RWPE1 (cell line): Measurements from ENCODE around the gene STRA6.

ENCODE experiments used
- CTCF ChIA-PET: fragments of 350-600 bp; sonication (Branson Sonifier 250); formaldehyde crosslinking; extraction: SDS; loops from one replicate; lab custom pipeline; 2021; lab: Yijun Ruan, JAX
- POLR2A ChIA-PET: fragments of 400-600 bp; formaldehyde crosslinking; extraction: SDS; loops from one replicate; lab custom pipeline; 2020; ENCODE audit warnings: antibody characterized with exemption; ENCODE audit not compliant: low non-redundant PET; lab: Yijun Ruan, JAX
- DNase-seq: peaks from one replicate; pipeline ENCODE4 v3.0.0; 2012; ENCODE audit warnings: low spot score
- H3K27ac ChIP-seq: fragments of 450-650 bp; 2 replicates; pipeline ENCODE4 v1.5.1; 2017
- CTCF ChIP-seq: fragments of 450-650 bp; conservative IDR thresholded peaks from 2 replicates; pipeline ENCODE4 v1.5.1; 2017; ENCODE audit warnings: low read depth, mild to moderate bottlenecking

The STRA6 gene

GRCh38 chr15:74147051-74147450 lies 55.5 kb downstream of the STRA6 start:
- DNase-seq: no peak
- no peak overlapping the region for H3K27ac ChIP-seq
- POLR2A ChIA-PET: no interaction called here
- no peak for TF ChIP-seq CTCF
- CTCF ChIA-PET: no interaction called here

GRCh38 chr15:74146277-74146800 lies 56.2 kb downstream of the STRA6 start:
- no peak overlapping the region for H3K27ac ChIP-seq
- TF ChIP-seq CTCF: no peak
- no peak for DNase-seq
- POLR2A ChIA-PET: no interaction called here
- CTCF ChIA-PET: no interaction called here

GRCh38 chr15:74144153-74144775 lies 58.3 kb downstream of the STRA6 start:
- TF ChIP-seq CTCF: no peak
- POLR2A ChIA-PET: no interaction called here
- CTCF ChIA-PET: interaction anchor here (0.7 kb wide), 1 partner anchor 160 kb away, joined by 5 read pairs; no protein-coding TSS in a partner anchor
- DNase-seq: no peak
- H3K27ac ChIP-seq: no peak overlapping the region

- no peak for DNase-seq
- ChIA-PET CTCF (interaction anchor here (0.5 kb wide), 1 partner anchor 151 kb away, joined by 3 read pairs; no protein-coding TSS in a partner anchor), POLR2A (no interaction called here)
- no peak overlapping the region for H3K27ac ChIP-seq
- no peak for TF ChIP-seq CTCF
These were observed 61.0 kb downstream of the STRA6 start for GRCh38 chr15:74141591-74141990.

- H3K27ac ChIP-seq: no peak overlapping the region
- CTCF ChIA-PET: no interaction called here
- TF ChIP-seq CTCF: no peak
- DNase-seq: no peak
- POLR2A ChIA-PET: no interaction called here
These were observed 63.9 kb downstream of the STRA6 start for GRCh38 chr15:74138642-74139041.

- CTCF ChIA-PET: no interaction called here
- POLR2A ChIA-PET: no interaction called here
- no peak for TF ChIP-seq CTCF
- no peak overlapping the region for H3K27ac ChIP-seq
- no peak for DNase-seq
These were observed 65.1 kb downstream of the STRA6 start for GRCh38 chr15:74137537-74137894.
